ENCODE data around the gene CRAT. TPM values are rescaled to one million over a fixed set of nuclear protein-coding genes. Genes with fewer than 3 reads are reported as not detected.

The CRAT gene
- total and polyA plus RNA-seq, 2 of the 4 experiments (the other 2 are of a cell fraction), result 18.8 to 41.6 TPM

DNA sequence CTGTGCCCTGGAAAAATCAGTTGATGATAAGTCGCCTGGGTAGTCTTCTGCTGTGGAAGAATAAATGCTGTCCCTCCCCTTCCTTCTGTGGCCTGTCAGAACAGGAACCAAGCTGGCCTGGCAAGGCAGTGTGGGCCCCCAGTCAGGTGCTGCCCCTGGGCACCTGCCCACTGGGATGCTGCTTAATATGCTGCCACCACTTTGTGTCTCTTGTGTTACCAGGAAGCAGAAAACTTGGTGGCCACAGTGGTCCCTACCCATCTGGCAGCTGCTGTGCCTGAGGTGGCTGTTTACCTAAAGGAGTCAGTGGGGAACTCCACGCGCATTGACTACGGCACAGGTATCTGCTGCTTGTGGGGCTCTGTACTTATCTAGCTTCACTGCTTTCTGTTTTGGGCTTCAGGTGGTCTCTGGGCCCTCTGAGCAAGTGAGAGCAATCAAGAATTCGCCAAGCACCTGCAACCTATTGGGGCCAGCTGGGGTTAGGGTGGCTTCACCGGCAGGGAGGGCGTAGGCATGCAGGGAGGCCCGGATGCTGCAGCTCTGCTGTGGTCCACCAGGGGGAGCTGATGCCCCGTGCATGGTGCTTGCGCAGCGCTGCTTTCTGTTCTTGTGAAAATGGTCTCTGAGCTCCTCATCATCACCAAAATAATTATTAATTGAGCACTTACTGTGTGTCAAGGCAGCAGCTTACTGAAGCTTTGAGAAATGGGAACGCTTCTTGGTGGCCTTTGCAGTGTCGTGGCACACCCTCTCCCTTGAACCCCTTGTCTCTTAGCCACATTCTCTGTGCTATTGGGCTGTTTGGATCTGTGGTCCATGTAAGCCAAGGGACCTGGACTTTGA lies 20.9 kb upstream of the CRAT start:
- no peak overlapping the region for H2BK5ac ChIP-seq (ENCODE audit: low read depth, low read length, poor library complexity, severe bottlenecking)
- no peak overlapping the region for H3K4me3 ChIP-seq (ENCODE audit: insufficient read depth, low read depth, low read length)
- H3K4me2 ChIP-seq (ENCODE audit: low read depth, low read length), result no peak overlapping the region
- no peaks in the 10 kb centered on the region for H3K4me1 ChIP-seq (ENCODE audit: control insufficient read depth, insufficient read depth, low read length)
- peak; percentile 55 for DNase-seq
- intact Hi-C loops (cut with micrococcal nuclease), result loop anchor here (1.0 kb wide), 1 partner anchor 480 kb away; no protein-coding TSS in a partner anchor
- H2BK15ac ChIP-seq (ENCODE audit: low read depth, low read length), result no peak overlapping the region
- peaks cover 29% of the 10 kb centered on the region for H3K36me3 ChIP-seq (ENCODE audit: control insufficient read depth, insufficient read depth, low read length)
- H4K5ac ChIP-seq (ENCODE audit: low read depth, low read length), result no peak overlapping the region
- H3K9me1 ChIP-seq (ENCODE audit: insufficient read depth, low read length), result peaks cover 4% of the 10 kb centered on the region; the same call in 1 of the 2 replicates
- peak overlapping the region; percentile 54; the same call in 1 of the 2 replicates for H2AK5ac ChIP-seq (ENCODE audit: low read depth, low read length)
- H3K14ac ChIP-seq (replicated peaks; ENCODE audit: low read depth, low read length), result no peak overlapping the region
- ChIA-PET POLR2A (ENCODE audit: unreplicated experiment) (interaction anchor here (0.5 to 1.0 kb wide), 5 partner anchors 8 to 496 kb away, joined by 3 to 7 read pairs (median 5); partner anchors contain the start of gene NTMT1), CTCF (interaction anchor here (0.6 to 1.9 kb wide), 11 partner anchors 9 to 508 kb away, joined by 3 to 26 read pairs (median 4); partner anchors contain the start of gene NTMT1)
- H3K79me1 ChIP-seq (ENCODE audit: low read depth in 1 of 2, low read length in 2 of 2), result peaks cover 9 to 42% of the 10 kb centered on the region in 2 experiments; a peak in 2 of 4 replicates
- no peaks in the 10 kb centered on the region for H3K27me3 ChIP-seq (ENCODE audit: control insufficient read depth, insufficient read depth, low read length)
- peak overlapping the region in 1 of 2 experiments; percentile 83; a peak in 2 of 4 replicates for H4K8ac ChIP-seq (ENCODE audit: low read depth in 2 of 2, low read length in 2 of 2)
- no TSS peak for BruUV-seq (replicated peaks)
- TF ChIP-seq MAZ (IDR thresholded peaks at IDR 0.05; ENCODE audit: borderline replicate concordance, low read depth, low read length) (peak; percentile 37; the same call in 1 of the 2 replicates), RCOR1 (IDR thresholded peaks at IDR 0.05; ENCODE audit: insufficient replicate concordance, low read length) (no peak), MXI1 (IDR thresholded peaks at IDR 0.05; ENCODE audit: borderline replicate concordance, low read depth, low read length) (no peak), RAD21 (IDR thresholded peaks at IDR 0.05; ENCODE audit: low read length) (peak; percentile 98), CTCF (conservative IDR thresholded peaks at IDR 0.05; ENCODE audit: low read depth, low read length) (peak; percentile 98), POLR2A (IDR thresholded peaks at IDR 0.05; ENCODE audit: low read depth, low read length) (0 out of 2 replicates have a peak, but pooled peaks have one; percentile 38), NFE2L2 (IDR thresholded peaks at IDR 0.05; ENCODE audit: low read depth, low read length) (no peak), SMC3 (IDR thresholded peaks at IDR 0.05; ENCODE audit: low read depth, low read length) (peak; percentile 93), RFX5 (IDR thresholded peaks at IDR 0.05; ENCODE audit: low read depth, low read length) (no peak)
- H3K27ac ChIP-seq (ENCODE audit: insufficient read depth, low read length), result no peak overlapping the region
- peak overlapping the region; percentile 75 for H2AK9ac ChIP-seq (replicated peaks; ENCODE audit: low read depth, low read length, poor library complexity)
- dilution Hi-C loops (cut with HindIII; ENCODE audit: low sequenced_read_pairs, unreplicated experiment), result no loop called here
- peak overlapping the region; percentile 62 for H3K4ac ChIP-seq (ENCODE audit: low read depth, low read length)
- peak overlapping the region; percentile 44; the same call in 1 of the 2 replicates for H4K91ac ChIP-seq (ENCODE audit: insufficient read depth, low read depth, low read length)
- no peaks in the 10 kb centered on the region for H4K20me1 ChIP-seq (ENCODE audit: insufficient read depth, low read length)
- H2AFZ ChIP-seq (replicated peaks; ENCODE audit: low read length, poor library complexity), result peak overlapping the region; percentile 60
- no peaks in the 10 kb centered on the region for H3K9me3 ChIP-seq (ENCODE audit: control insufficient read depth, insufficient read depth, low read length)
- 0 out of 2 replicates have a peak overlapping the region, but pooled peaks have one; percentile 11 for H3K9ac ChIP-seq (ENCODE audit: low read depth, low read length)
- WGBS, 2 experiments (ENCODE audit: extremely low coverage in 2 of 2, insufficient read length in 1 of 2), result 20% methylated on average over 1 of the region's 13 CpGs; no CpG with 5 or more reads in 1 of the 2 experiments
- H2BK20ac ChIP-seq (ENCODE audit: low read depth, low read length), result 0 out of 2 replicates have a peak overlapping the region, but pooled peaks have one; percentile 6
- H3K18ac ChIP-seq (ENCODE audit: low read depth, low read length), result no peak overlapping the region
- ATAC-seq (ENCODE audit: low read depth), result peak; percentile 98
- in situ Hi-C loops (cut with MboI; ENCODE audit: low sequenced_read_pairs), result loop anchor here (5.0 kb wide), 2 partner anchors 486 to 651 kb away; no protein-coding TSS in a partner anchor
- no peak overlapping the region for H3K56ac ChIP-seq (ENCODE audit: extremely low read depth, insufficient read depth, low read length)
- H2BK120ac ChIP-seq (ENCODE audit: low read depth, low read length), result no peak overlapping the region; the same call in 1 of the 2 replicates
- peak overlapping the region; percentile 21; the same call in 1 of the 2 replicates for H3K23ac ChIP-seq (ENCODE audit: low read depth, low read length)

Measured in IMR-90 (cell line).